ENCODE measurements around the gene STXBP6.
A peak's percentile ranks its signal among the peaks of the same experiment; 100 is the strongest.
"Not testable (repeated sequence)": the region's sequence is repeated elsewhere in the genome, so short reads cannot be mapped to it uniquely, and the experiment has no call there.

Gene STXBP6

DNA sequence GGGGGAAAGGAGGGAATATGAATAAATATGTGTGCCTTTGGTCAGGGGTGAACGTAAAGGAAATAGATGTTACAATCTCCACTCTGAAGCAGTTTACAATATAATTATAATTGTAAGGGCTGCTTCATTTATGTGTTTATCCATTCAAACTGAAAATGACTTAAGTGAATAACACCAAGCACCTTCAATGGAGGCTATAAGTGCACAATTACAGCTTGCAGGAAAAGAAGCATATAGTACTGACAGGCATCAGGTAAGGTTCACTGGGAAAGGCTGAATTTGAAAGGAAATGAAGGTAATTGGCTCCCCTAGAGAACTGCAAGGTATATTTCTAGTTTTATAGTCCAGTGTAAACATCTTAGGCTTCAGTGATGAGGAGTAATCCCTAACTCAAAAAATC lies 192.7 kb downstream of the STXBP6 start:
- no peak for DNase-seq (ENCODE audit: low spot score)

DNA sequence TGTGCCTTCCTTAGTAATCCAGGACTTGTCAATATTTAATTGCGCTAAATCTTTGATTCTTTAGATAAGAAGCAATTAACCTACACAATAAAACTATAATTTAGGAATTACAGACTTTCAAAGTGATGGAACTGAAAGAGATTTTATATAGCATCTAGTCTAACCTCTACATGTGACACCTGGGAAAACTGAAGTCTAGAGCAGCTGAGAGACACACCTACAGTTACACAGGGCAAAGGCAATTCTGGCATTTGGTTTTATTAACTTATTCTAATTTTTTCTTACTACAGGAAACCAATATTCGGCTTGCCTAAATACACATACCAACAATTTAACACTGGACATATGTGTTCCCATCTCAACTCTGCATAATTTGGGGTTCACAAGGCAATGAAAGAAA lies 196.5 kb downstream of the STXBP6 start:
- DNase-seq (ENCODE audit: low spot score): no peak

DNA sequence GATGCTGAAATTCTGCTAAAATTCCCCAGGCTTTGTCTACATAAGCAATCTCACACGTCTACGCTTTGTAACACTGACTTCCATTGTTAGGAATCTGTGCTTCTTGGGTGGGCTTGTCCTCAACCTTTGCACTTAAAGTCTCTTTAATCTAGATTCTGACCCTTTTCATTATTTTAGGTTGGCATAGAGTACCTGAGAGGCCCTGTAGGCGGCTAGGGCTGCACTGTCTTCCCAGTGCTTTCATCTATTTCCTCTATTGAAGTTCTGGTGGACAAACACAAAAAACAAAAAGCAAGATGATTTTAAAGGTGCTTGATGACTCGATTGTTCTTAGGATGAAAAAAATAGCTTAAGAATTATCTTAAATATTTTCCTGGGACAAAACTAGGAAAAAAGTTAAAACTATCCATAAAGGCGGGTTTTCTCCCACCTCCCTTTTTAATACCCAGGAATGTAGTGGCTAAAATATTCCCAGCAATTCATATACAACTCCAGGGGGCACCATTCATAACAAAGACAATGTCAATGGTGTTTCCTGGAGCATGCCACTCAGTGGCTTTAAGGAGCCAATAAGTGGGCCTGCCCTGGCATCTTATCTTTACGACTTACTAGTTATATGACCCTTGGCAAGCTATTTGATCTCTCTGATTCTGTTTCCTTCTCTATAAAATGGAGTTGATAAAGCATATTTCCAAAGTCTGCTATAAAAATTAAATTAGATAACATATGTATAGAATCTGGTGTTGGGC lies 197.5 kb downstream of the STXBP6 start:
- no peak for DNase-seq (ENCODE audit: low spot score)

DNA sequence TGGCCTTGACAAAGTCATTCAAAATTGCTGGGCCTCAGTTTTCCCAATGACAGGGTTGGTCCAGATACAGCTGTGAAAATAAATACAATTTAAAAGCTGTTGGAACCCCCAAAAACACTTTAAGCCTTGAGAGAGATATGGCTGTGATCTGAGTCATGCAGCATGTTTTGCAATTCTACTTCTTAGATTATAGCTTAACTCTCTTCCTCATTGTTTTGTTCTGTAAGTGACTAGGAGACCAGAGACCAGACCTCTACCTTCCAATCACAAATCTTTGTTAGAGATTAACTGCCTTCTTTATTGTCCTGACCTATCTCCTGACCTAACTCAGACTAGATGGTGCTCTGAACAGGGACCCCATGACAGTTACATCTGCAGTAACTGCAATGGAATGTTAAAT lies 198.1 kb downstream of the STXBP6 start:
- DNase-seq (ENCODE audit: low spot score): no peak

DNA sequence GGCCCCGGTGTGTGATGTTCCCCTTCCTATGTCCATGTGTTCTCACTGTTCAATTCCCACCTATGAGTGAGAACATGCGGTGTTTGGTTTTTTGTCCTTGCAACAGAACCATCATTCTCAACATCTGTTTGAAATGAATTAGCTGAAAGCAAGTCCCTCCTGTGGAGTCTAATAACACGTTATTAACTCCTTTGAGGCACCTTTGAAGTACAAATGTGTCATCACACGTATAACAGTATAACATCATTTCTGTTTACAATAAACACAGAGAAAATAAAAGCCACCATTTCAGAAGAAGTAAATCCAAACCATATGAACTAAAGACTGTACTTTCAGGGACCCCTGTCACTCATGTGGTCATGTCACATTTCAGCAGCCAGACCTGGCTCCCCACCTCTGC lies 198.5 kb downstream of the STXBP6 start:
- DNase-seq (ENCODE audit: low spot score): no peak

DNA sequence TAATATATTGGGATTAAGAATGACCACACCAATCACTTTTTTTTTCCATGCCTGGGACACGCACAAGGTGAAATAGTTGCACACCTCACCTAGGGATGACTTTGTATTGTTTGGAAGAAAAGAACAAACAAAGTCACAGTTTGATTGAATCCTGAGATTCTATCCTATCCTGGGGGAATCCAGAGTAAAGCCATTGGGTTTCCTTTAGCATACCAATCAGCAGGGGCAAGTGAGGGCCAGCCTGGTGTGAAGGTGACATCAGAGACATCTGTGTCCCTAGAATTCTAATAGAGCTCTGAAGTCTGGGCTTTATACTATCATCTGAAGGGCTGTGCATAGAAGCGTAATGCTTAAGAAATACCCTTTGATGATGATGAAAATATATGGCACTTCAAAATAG lies 199.9 kb downstream of the STXBP6 start:
- no peak for DNase-seq (ENCODE audit: low spot score)

DNA sequence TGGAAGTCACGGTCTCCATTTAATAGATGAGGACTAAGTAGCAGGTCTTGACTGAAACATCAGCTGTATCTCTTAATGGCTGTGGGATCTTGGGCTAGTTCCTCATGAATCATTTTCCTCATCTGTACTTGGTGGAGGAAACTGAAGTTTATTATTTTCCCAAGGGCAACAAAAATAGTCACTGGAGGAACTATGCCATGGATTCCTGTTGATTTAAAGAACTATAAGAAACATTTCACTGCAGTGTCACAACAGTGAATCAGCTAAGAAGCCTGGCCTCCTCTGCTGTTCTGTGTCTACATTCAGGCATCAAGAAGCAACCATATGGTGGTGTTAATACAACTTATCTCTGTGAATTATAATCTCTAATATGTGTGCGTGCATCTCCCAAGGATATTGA lies 200.5 kb downstream of the STXBP6 start:
- no peak for DNase-seq (ENCODE audit: low spot score)

DNA sequence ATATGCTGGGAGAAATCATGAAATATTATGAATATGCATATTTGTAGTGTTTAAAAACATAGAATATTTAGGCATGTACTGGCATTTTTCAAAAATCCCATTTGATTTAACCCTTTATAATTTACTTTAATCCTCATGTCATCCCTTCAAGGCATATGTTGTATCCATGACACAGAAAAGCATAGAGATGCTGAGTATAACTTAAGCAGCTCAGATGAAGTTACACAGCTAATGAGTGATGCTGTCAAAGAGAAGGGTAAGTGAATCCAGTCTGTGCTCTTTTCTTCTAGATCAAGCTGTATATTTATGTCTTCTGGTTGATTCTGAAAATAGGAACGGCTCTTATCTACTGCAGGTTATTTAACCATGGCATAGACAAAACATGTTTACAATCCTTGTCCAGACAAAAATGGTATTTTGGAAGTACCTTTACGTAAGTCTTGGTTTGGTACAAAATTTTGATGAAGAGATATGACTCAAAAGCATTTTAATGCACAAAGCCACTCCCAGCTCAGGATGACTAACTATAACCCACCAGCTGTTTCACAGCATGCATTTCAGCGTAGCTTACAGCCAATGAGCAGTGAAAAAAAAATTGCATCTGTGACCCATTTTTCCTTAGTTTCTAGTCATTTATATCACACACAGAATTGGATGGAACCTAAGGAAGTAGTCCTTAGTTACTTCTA lies 201.7 kb downstream of the STXBP6 start:
- peak; percentile 39 for DNase-seq (ENCODE audit: low spot score)

DNA sequence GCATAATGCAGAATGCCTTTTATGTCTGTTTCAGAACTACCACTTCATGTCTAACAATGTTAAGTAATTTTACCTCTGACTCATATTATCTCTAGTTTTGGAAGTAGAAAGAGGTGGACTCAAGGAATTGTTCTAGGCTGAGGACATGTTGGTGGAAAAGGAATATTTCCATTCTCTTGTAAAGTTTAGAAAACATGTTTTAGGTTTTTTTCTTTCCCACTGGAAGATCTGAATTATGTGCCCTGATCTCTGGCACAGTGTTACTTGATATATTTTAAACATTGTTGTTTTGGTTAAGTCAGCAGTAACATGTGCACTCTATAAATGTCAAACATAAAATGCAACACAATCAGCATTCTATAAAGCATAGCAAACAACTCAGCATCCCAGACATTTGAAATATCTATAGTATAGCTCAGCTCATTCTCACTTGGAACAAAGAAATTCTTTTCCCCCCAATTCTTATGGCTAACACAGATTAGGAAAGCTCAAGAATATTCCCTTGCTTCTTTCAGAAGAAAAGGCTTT lies 202.3 kb downstream of the STXBP6 start:
- no peak for DNase-seq (ENCODE audit: low spot score)

DNA sequence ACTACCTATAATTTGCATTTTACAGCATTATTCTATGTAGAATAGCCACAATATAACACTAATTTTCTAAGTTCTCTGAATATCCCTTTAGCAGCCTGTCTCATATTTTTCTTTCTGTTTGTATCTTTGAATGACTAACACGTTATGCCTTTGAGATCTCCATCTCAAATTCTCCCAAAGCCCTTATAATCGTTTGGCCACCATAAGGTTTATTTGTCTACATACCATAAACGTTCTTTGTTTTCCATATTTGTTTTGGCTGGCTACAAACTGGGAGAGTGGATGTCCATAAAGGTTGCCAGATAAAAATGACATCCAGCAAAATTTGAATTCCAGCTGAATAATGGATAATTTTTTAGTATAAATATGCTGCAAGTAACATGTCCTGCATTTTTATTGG lies 203.7 kb downstream of the STXBP6 start:
- DNase-seq (ENCODE audit: low spot score): no peak

DNA sequence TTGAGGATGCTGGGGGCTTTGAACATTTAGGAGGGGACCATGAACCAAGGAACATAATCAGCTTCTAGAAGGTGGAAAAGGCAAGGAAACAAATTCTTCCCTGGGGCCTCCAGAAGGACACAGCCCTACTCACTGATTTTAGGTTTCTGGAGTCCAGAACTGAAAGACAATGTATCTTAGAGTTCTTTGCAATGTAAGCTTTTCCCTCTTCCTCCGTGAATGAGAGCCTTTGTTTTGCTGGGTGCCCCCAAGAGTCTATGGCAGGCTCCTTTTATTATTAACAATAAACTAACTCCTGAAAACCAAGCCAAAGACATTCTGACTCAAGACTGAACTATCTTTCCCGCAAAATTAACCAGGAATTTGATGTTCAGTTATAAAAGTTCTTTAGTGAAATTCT lies 204.1 kb downstream of the STXBP6 start:
- no peak for DNase-seq (ENCODE audit: low spot score)

DNA sequence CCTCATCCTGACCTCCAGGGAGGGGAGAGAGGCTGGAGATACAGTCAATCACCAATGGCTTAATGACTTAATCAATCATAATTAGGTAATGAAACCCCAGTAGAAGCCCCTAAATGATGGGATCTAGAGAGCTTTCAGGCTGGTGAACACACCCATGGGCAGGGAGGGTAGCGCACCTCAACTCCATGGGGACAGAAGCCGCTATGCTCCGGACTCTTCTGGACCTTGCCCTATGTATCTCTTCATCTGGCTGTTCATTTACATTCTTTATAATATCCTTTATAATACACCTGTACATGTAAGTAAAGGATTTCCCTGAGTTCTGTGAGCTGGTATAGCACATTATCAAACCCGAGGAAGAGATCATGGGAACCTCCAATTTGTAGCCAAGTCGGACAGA lies 205.9 kb downstream of the STXBP6 start:
- DNase-seq (ENCODE audit: low spot score): no peak

DNA sequence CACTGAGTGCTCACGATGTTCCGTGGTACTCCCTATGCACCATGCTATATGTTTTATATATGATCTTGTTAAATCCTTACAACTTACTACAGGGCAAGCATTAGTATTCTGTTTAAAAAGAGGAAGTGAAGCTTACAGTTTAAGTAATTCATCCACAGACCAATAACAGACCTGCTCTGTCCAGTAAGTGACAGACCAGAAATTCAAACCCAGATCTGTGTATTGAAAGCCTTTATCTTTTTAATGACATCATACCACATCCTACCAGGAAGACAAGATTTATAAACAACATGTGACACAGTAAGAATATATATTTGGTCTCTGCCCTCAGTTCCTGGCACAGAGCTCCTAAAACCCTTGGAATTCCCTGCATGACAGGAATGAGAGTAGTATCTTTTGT lies 206.5 kb downstream of the STXBP6 start:
- DNase-seq (ENCODE audit: low spot score): no peak

DNA sequence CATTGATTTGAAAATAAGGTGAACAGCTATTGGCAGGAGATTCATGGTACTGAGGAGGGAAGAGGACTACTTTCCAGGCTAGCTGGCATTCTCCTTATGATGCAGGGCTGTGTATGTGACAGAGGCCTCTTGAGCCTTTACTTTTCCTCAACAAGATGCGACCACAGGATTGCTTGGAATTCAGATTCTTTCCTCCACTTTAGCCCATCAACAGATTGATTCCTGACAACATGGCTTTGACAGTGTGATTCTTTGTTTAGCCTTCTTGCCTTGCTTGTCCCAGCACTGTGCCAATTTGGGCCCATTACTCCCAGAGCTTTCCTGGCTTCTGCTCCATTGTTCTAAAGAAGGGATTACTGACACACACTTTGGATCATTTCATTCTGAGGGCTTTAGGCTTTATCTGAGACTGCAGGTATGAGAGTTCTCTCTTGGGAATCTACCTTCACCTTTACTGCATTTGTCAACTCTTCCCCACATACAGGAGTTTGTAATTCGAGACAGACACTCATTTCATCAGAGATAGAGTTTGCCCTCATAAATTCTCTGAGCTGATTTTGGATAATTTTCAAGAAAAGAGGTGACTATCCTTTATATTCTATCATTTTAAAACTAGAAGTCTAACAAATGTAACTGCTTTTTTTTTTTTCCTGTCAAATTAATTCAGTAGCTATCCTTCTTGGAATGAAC lies 209.6 kb downstream of the STXBP6 start:
- peak; percentile 15 for DNase-seq (ENCODE audit: low spot score)

DNA sequence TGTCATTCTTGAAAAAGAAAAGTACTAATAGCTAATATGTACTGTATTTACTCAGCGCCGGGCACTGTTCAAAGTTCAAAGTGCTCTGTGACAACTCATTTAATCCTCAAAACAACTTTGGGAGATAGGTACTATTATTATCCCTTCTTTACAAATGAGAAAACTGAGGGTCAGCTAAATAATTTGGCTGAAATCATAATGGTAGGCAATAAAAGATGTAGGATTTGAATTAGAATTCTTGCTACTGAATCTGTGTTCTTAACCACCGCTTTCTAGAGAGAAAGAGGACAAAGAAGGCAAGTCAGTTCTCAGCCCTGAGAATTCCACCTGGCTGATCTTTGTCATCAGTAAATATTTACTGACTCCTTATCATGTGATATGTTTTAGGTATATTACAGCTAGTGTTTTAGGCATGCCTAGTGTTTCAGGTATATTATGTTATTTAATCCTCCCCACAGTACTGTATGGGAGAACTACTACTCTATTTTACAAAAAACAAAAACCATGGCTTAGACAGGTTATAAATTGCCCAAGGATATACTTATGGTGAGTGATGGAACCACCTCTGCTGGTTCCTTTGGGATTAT lies 210.2 kb downstream of the STXBP6 start:
- no peak for DNase-seq (ENCODE audit: low spot score)

DNA sequence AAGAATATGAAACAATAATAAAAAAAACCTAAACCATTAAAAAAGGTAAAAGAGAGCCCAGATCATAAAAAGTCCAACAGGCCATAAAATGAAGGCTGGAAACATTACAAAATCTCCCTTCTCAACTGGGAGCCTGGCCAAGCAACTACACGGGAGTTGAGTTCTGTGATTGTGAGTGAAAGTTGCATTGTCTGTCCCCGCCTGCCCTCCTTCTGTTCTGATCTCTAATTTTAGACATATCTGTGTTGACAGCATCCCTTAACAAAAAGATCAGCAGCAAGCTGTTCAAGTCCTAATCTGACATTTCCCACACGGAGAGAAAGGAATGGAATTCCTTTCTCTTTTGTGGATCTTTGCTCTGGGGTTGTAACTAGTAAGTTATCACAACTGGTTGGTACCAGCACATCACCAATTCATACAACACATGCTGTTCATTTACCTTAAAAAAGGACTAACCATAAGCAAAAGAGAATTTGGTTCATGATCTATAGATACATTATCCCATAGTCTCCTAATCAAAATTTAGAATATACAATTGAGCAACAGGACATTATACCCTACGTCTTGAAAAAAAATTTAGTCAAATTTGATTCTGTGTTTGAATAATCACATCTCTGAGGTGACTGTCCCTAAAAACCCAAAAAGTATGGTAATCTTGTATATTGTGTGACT lies 210.9 kb downstream of the STXBP6 start:
- DNase-seq (ENCODE audit: low spot score): no peak

DNA sequence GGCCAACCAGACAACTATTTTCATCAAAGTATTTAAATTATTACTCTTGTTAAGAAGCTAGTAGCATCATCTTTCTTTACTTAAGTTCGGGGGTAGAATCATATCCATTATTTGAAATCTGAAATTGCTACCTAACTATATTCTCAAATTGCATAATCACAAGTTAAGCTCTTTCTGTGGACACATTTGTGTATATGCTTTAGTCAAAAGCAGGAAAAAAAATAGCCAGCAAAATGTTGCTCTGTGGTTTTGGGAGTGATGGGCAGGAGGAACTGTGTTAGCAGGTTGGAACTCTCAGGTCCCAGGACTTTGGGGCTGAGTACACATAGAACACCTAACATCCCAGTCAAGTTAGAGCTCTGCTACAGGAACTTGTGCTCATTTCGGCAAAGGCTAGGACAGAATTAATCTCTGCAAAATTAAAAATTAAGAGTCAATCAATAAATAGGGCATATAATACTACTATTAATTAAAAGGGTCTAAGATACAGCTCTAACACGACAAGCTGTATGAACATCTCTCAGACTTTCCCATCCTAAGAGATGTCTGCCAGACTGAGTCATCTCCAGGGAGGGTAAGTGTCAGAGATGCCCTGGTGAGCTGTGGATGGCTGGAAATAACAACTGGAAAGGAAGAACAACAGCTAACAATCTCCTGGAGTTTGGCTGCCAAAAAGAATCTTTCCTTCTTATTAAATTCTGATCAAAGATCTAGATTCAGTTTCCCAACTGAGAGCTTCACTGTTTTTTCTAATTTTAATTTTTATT lies 212.5 kb downstream of the STXBP6 start:
- DNase-seq (ENCODE audit: low spot score): peak; percentile 83

DNA sequence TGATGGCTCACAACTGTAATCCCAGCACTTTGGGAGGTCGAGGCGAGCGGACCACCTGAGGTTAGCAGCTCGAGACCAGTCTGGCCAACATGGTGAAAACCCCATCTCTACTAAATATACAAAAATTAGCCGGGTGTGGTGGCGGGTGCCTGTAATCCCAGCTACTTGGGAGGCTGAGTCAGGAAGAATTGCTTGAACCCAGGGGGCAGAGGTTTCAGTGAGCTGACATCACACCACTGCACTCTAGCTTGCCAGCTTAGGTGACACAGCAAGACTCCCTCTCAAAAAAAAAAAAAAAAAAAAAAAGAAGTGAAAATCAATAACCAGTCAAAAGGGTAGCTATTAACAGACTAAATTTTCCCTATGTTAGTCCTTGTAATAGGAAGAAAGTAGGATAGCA lies 213.6 kb downstream of the STXBP6 start:
- not testable (repeated sequence) for DNase-seq (ENCODE audit: low spot score)

DNA sequence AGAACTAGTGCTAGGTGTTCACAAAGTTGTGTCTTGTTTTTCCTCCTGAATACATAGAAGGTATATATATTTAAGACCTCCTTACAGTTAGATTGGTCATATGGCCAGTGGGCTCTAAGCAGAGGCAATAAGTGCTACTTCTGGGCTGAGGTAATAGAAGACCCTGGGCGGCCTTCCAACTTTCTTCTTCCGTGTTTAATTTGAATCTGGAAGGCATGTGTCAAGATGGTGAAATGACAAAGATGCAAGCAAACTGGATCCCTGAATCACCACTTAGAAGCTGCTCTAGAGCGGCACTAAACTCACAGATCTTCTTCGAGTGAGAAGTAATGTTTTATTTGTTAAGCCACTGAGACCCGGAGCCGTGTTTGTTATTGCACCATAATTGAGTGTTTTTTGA lies 215.0 kb downstream of the STXBP6 start:
- no peak for DNase-seq (ENCODE audit: low spot score)

DNA sequence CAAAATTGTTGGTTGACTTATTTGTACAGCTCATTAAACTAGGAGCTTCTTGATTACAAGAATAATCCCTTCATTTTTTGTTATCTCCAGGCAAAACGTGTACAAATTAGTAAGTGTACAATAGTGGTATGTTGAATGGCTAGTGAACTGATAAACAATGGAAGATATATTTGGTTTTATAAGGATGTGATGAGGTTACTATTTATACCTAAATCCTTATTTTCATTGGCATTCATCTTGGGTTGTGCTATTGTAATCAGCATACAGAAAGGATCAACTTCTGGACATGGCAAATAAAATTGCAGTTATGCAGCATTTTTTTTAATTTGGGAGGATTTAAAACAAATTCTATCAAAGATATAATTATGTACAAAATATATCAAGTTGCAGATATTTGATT lies 216.6 kb downstream of the STXBP6 start:
- no peak for DNase-seq (ENCODE audit: low spot score)

DNA sequence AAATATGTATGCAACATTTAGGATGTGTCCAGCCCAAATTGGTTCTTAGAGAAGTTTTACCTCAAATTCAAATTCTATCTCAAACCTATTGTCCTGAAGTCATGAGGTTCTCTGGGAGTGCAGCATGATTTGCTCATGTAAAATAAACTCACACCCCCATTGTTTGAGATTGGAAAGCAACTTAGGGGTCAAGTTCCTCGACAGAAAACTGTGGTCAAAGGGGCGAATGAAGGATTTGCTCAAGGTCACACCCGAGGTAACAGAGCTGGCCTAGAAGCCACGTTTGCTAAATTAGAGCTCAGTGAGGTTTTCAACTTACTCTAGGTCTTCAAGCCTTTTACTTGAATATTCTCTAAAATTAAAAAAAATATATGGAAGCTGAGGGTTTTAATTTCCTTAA lies 218.3 kb downstream of the STXBP6 start:
- no peak for DNase-seq (ENCODE audit: low spot score)

All from AG08395 (cell line).